PFSK-1 (cell line): ENCODE data around the gene IAPP.

ENCODE experiments used
- POLR2AphosphoS5 ChIP-seq: IDR thresholded peaks from 2 replicates; pipeline ENCODE4 v1.6.1; 2012; ENCODE audit warnings: low read depth, mild to moderate bottlenecking, control low read depth, low read length, moderate library complexity
- REST ChIP-seq, 2 experiments: IDR thresholded peaks; 2 replicates each; pipeline versions ENCODE4 v1.6.1 to v1.8.0; 2011 to 2012; ENCODE audit warnings: low read depth in 2 of 2, low read length in 2 of 2, control low read depth in 1 of 2, inconsistent platforms in 1 of 2, mild to moderate bottlenecking in 1 of 2, moderate library complexity in 1 of 2; ENCODE audit not compliant: insufficient read depth in 1 of 2
- SIN3A ChIP-seq: IDR thresholded peaks from 2 replicates; pipeline ENCODE4 v1.6.1; 2012; ENCODE audit warnings: mild to moderate bottlenecking, low read length, moderate library complexity, borderline replicate concordance; ENCODE audit not compliant: insufficient read depth
- TAF1 ChIP-seq: IDR thresholded peaks from 2 replicates; pipeline ENCODE4 v1.6.1; 2012; ENCODE audit warnings: low read length, control low read depth, borderline replicate concordance; ENCODE audit not compliant: insufficient read depth

DNA sequence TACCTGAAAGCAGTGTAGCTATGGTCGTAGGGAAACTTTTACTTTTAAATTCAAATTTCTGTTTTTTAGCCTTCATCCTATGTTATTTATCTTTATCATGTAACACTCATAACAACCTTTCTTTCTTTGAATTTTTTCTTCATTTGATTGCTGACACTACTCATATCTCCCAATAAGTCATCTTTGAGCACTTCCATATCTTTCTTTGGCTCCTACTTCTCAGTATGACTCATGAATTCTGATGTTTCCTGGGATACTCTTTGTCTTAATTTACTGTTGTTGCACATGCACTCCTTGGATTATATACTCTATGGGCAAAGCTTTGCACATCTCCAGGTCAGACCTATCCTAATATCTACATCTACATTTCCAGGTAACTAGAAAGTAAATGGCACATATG lies 18.1 kb upstream of the IAPP start:
- TF ChIP-seq TAF1 (no peak), POLR2AphosphoS5 (no peak), SIN3A (no peak), REST (IDR thresholded peaks at IDR 0.05; ENCODE audit: insufficient read depth in 1 of 2, low read depth in 2 of 2, low read length in 2 of 2) (no peak)
